Transverse colon (tissue), 4 donors: Measurements from ENCODE around the gene SLC39A6.

Experiments
- CTCF ChIP-seq, 5 experiments: fragments of 200-600 bp in 3 of 5; fragments of 450-650 bp in 2 of 5; sonication (generic) in 3 of 5; IDR thresholded peaks; 1 replicate in 2 of 5; 2 replicates in 3 of 5; pipeline ENCODE4 v1.5.1; 2016 to 2017; ENCODE audit warnings: antibody characterized with exemption in 5 of 5, inconsistent platforms in 3 of 5, mild to moderate bottlenecking in 2 of 5, moderate library complexity in 1 of 5
- POLR2A ChIP-seq: fragments of 450-650 bp; IDR thresholded peaks from one replicate; pipeline ENCODE4 v1.6.1; 2016; ENCODE audit warnings: antibody characterized with exemption, mild to moderate bottlenecking, moderate library complexity
- POLR2AphosphoS5 ChIP-seq, 3 donors: sonication (generic); formaldehyde crosslinking; IDR thresholded peaks; one replicate each; pipeline ENCODE4 v1.6.1; 2016; ENCODE audit warnings: antibody characterized with exemption in 3 of 3

DNA sequence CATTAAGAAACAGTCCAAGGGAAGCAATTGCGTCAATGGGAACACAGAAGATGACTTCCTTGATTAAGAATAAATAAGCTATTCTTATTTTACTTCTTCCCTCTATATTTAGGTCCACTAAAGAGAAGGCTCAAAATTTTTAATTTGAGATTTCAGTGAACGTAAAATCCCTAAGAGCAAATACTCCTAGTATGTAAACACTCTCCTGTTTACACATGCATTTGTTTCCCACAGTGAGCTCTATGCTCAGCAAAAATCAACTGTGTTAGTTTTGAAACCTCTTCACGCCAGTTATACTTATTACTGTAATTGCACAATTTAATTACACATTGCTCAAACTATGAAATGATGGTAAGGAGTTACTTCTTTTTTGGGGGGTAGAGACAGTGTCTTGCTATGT, 8.8 kb downstream of the SLC39A6 start:
- TF ChIP-seq CTCF (IDR thresholded peaks at IDR 0.05) = no peak
- no peak for TF ChIP-seq POLR2A
- no peak for TF ChIP-seq POLR2AphosphoS5 (IDR thresholded peaks at IDR 0.05)
